GM12891 (cell line): ENCODE data around the gene CMBL.
"Not testable (repeated sequence)": the region's sequence is repeated elsewhere in the genome, so short reads cannot be mapped to it uniquely, and the experiment has no call there.

Source experiments
- DNase-seq: peaks from one replicate; pipeline ENCODE4 v3.0.0; 2011; ENCODE audit warnings: low spot score; ENCODE audit not compliant: insufficient read length
- FAIRE-seq: peaks from 2 replicates; lab custom pipeline; 2011; peaks lifted over from hg19 to GRCh38; lab: Jason Lieb, UNC
- PAX5 ChIP-seq: IDR thresholded peaks from 2 replicates; pipeline ENCODE4 v1.6.1; 2011; ENCODE audit warnings: low read length, moderate library complexity, mild to moderate bottlenecking; ENCODE audit not compliant: insufficient read depth, severe bottlenecking
- POLR2A ChIP-seq: IDR thresholded peaks from 2 replicates; pipeline ENCODE4 v1.6.1; 2011; ENCODE audit warnings: low read depth, low read length, control low read depth
- POLR2AphosphoS5 ChIP-seq: IDR thresholded peaks from 2 replicates; pipeline ENCODE4 v1.6.1; 2011; ENCODE audit warnings: low read depth, low read length, control low read depth
- POU2F2 ChIP-seq: IDR thresholded peaks from 2 replicates; pipeline ENCODE4 v1.6.1; 2011; ENCODE audit warnings: low read depth, mild to moderate bottlenecking, control low read depth, low read length, moderate library complexity
- SPI1 ChIP-seq: IDR thresholded peaks from 2 replicates; pipeline ENCODE4 v1.6.1; 2011; ENCODE audit warnings: low read depth, low read length, control low read depth
- TAF1 ChIP-seq: IDR thresholded peaks from 2 replicates; pipeline ENCODE4 v1.6.1; 2011; ENCODE audit warnings: low read depth, low read length, control low read depth

Gene CMBL

DNA sequence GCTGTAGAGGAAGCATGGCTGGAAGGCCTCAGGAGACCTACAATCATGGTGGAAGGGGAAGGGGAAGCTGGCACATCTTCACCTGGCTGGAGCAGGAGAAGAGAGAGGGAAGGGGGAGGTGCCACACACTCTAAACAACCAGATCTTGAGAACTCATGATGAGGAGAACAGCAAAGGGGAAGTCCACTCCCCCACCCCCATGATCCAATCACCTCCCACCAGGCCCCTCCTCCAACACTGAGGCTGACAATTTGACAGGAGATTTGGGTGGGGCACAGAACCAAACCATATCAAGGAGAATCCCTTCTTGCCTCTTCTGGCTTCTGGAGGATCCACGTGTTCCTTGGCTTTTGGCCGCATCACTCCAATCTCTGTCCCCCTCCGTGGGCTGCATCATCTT, 13.1 kb upstream of the CMBL start:
- no peak for TF ChIP-seq POLR2AphosphoS5
- no peak for TF ChIP-seq POU2F2
- TF ChIP-seq POLR2A, result no peak
- no peak for TF ChIP-seq PAX5
- no peak for TF ChIP-seq SPI1
- TF ChIP-seq TAF1, result no peak
- DNase-seq (no peak), FAIRE-seq (no peak)

DNA sequence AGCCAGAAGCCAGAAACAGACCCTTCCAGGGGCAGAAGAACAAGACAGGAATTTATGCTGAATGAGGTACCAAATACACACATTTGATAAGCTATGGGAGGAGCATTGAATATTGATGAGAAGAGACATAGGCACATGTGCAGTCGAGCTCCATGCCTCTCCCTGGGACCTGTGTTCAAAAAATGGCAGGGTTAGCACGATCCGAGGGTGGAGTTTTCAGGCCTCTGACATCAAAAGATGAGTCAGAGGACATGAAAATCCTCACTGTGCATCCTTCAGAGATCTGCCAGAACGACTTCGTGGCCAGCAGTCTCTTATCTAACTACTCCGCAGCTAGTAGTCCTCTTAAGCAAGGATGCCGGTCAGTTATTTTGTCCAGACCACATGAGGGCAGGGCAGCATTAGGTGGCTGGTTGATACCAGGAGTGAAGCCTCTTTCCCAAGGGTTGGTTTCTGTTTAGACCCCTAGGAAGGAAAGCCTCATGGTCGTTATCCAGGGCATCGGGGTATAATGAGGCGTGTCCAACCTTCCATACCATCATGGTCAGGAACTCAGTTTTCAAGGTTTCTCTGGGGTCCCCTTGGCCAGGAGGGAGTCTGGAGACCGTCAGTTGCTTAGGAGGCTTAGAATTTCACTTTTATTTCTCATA, 11.6 kb upstream of the CMBL start:
- FAIRE-seq, result no peak
- DNase-seq, result no peak
- no peak for TF ChIP-seq TAF1
- TF ChIP-seq POLR2AphosphoS5, result no peak
- TF ChIP-seq PAX5, result no peak
- no peak for TF ChIP-seq POLR2A
- no peak for TF ChIP-seq POU2F2
- no peak for TF ChIP-seq SPI1

GRCh38 chr5:10317825-10318682, 10.4 kb upstream of the CMBL start:
- DNase-seq (no peak), FAIRE-seq (no peak)
- TF ChIP-seq SPI1 (no peak), POLR2AphosphoS5 (no peak), TAF1 (no peak), PAX5 (no peak), POU2F2 (no peak), POLR2A (no peak)

DNA sequence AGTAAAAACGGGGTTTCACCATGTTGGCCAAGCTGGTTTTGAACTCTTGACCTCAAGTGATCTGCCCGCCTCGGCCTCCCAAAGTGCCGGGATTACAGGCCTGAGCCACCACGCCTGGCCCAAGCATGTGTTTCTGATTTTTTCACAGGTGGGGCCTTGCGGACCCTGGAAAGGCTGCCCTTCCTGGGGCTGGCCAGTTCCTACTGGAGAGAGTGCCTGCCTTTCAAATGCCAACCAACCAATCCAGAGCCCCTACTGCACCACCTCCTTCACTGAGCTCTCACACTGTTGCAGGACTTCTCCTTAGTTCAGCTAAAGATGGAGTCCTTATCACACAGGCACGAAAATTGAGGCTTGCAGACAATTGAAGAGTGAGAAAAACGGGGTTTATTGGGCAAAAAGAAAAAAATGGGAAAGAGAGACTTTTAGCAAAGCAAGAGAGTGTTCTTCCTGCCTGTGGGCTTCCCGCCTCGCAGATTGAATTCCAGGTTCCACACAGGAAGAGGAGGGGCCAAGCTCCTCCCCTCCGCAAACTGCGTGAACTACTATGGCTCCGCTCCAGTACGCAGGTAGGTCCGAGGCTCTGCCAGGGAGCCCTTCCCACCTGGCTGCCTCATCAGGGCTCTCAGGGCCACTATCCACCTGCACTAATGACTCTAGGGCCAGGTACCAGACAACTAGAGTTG, 8.3 kb upstream of the CMBL start:
- DNase-seq (no peak), FAIRE-seq (no peak)
- TF ChIP-seq POLR2AphosphoS5 (no peak), PAX5 (no peak), POU2F2 (no peak), POLR2A (no peak), SPI1 (no peak)

DNA sequence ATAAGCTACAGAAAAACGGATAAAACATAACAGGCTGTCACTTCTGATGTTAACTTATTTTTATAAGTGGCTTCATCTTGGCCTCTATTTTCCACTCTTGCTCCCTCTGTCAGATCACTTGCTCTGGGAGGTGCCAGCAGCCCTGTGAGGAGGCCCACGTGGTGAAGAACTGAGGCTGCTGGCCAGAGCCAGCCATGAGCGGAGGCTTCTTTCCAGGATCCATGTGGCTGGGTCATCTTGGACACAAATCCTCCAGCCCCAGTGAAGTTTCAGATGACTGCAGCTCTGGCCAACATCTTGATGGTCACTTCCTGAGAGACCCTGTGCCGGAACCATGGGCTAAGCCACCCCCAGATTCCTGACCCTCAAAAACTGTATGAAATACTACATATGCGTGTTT, 7.5 kb upstream of the CMBL start:
- TF ChIP-seq SPI1 (no peak), POLR2A (no peak), POU2F2 (no peak), POLR2AphosphoS5 (no peak), PAX5 (no peak), TAF1 (no peak)
- FAIRE-seq (no peak), DNase-seq (no peak)

GRCh38 chr5:10311595-10312425, 4.1 kb upstream of the CMBL start:
- TF ChIP-seq TAF1, result no peak
- no peak for TF ChIP-seq PAX5
- no peak for TF ChIP-seq POLR2A
- no peak for TF ChIP-seq POU2F2
- TF ChIP-seq POLR2AphosphoS5, result no peak
- no peak for TF ChIP-seq SPI1
- DNase-seq (no peak), FAIRE-seq (no peak)

- not testable (repeated sequence) for FAIRE-seq, DNase-seq
These were observed 3.3 kb upstream of the CMBL start for GRCh38 chr5:10310835-10311570.

DNA sequence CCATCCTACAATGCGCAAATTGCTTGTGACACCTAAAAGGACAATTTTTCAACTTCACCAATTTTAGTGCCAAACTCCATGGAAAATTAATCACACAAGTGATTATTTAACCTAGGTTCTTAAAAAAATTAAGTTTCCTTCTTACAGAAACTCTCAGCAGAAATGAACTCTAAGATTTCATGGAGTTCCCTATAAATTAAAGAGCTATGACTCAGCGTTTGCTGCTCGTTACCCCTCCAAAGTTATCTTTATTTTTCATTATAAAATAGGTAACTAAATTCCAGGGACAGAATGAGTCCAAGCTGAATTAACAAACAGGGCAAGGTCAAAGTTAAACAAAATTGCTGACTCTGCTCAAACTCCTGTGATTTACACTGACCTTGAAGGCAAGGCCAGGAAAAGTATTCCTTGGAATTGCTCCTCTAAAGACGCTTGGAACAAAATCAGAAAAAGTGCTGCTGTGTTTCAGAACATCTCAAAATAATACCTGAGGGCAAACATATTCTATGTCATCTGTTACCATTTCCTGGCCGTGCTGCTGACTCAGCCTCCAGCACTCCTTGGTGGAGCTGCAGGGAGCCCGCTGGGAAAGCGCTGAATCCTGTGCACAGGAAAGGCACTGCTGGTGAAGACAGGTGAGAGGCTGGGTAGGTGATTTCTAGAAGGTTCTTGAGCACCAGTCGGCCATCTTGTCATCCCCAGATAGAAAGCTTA, 2.5 kb upstream of the CMBL start:
- FAIRE-seq (no peak), DNase-seq (no peak)
- TF ChIP-seq PAX5 (no peak), POU2F2 (no peak), SPI1 (no peak), TAF1 (no peak), POLR2AphosphoS5 (no peak)
